ENCODE data around the gene ECI1.

GRCh38 chr16:2205104-2205966 is 46.1 kb downstream of the ECI1 start, which contains the start of gene MLST8:
- TF ChIP-seq, protein P1, sequence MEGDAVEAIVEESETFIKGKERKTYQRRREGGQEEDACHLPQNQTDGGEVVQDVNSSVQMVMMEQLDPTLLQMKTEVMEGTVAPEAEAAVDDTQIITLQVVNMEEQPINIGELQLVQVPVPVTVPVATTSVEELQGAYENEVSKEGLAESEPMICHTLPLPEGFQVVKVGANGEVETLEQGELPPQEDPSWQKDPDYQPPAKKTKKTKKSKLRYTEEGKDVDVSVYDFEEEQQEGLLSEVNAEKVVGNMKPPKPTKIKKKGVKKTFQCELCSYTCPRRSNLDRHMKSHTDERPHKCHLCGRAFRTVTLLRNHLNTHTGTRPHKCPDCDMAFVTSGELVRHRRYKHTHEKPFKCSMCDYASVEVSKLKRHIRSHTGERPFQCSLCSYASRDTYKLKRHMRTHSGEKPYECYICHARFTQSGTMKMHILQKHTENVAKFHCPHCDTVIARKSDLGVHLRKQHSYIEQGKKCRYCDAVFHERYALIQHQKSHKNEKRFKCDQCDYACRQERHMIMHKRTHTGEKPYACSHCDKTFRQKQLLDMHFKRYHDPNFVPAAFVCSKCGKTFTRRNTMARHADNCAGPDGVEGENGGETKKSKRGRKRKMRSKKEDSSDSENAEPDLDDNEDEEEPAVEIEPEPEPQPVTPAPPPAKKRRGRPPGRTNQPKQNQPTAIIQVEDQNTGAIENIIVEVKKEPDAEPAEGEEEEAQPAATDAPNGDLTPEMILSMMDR (IDR thresholded peaks at IDR 0.05) = no peak
- TF ChIP-seq POLR2AphosphoS5 (IDR thresholded peaks at IDR 0.05; ENCODE audit: insufficient read depth in 1 of 2, low read depth in 1 of 2) = peak; percentile 67 to 88

Measured in vagina (tissue), 2 donors.